ENCODE data around the gene SPACA4. TPM values are rescaled to one million over a fixed set of nuclear protein-coding genes. Genes with fewer than 3 reads are reported as not detected.

The SPACA4 gene
- total and polyA plus RNA-seq, 2 of the 4 experiments (the other 2 are of a cell fraction) = not detected

DNA sequence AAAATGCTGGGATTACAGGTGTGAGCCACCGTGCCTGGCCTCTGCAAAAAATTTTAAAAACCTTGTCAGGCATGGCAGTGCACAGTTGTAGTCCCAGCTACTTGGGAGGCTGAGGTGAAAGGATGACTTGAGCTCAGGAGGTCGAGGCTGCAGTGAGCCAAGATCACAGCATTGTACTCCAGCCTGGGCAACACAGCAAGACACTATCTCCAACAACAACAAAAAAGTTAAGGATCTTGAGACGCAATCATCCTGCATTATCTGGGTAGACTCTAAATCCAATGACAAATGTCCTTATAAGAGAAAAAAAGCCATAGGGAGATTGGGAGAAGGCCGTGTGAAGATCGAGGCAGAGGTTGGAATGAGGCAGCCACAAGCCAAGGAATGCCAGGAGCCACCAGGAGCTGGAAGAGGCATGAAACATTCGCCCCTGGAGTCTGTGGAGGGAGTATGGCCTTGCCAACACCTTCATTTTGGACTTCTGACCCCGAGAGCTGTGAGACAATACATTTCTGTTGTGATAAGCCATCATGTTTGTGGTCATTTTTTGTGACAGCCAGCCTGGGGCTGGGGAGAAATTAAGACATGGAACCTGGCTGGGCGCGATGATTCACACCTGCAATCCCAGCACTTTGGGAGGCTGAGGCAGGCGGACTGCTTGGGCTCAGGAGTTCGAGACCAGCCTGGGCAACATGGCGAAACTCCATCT lies 44.6 kb downstream of the SPACA4 start:
- H3K9ac ChIP-seq (ENCODE audit: low read depth, low read length) = no peak overlapping the region
- H3K23ac ChIP-seq (ENCODE audit: low read depth, low read length) = no peak overlapping the region
- H3K4me2 ChIP-seq (ENCODE audit: low read depth, low read length) = no peak overlapping the region
- H3K27ac ChIP-seq (ENCODE audit: insufficient read depth, low read length) = no peak overlapping the region
- H2AK5ac ChIP-seq (ENCODE audit: low read depth, low read length) = no peak overlapping the region
- no peak for DNase-seq
- BruUV-seq (replicated peaks) = no TSS peak
- dilution Hi-C loops (cut with HindIII; ENCODE audit: low sequenced_read_pairs, unreplicated experiment) = no loop called here
- no peak overlapping the region for H3K4ac ChIP-seq (ENCODE audit: low read depth, low read length)
- H3K4me3 ChIP-seq (ENCODE audit: insufficient read depth, low read depth, low read length) = no peak overlapping the region
- H3K9me3 ChIP-seq (ENCODE audit: control insufficient read depth, insufficient read depth, low read length) = peaks cover 3% of the 10 kb centered on the region; the same call in 1 of the 2 replicates
- no peaks in the 10 kb centered on the region for H3K79me1 ChIP-seq (ENCODE audit: low read depth in 1 of 2, low read length in 2 of 2)
- no peak overlapping the region for H2AFZ ChIP-seq (replicated peaks; ENCODE audit: low read length, poor library complexity)
- H2AK9ac ChIP-seq (replicated peaks; ENCODE audit: low read depth, low read length, poor library complexity) = no peak overlapping the region
- H4K5ac ChIP-seq (ENCODE audit: low read depth, low read length) = no peak overlapping the region
- no peaks in the 10 kb centered on the region for H3K36me3 ChIP-seq (ENCODE audit: control insufficient read depth, insufficient read depth, low read length)
- no peak overlapping the region for H2BK20ac ChIP-seq (ENCODE audit: low read depth, low read length)
- H3K56ac ChIP-seq (ENCODE audit: extremely low read depth, insufficient read depth, low read length) = no peak overlapping the region
- H3K18ac ChIP-seq (ENCODE audit: low read depth, low read length) = no peak overlapping the region
- H3K14ac ChIP-seq (replicated peaks; ENCODE audit: low read depth, low read length) = no peak overlapping the region
- ATAC-seq (ENCODE audit: low read depth) = no peak
- CTCF ChIA-PET = no interaction called here
- H3K9me1 ChIP-seq (ENCODE audit: insufficient read depth, low read length) = no peaks in the 10 kb centered on the region; the same call in 1 of the 2 replicates
- 83% methylated on average over 2 of the region's 12 CpGs; no CpG with 5 or more reads in 1 of the 2 experiments for WGBS, 2 experiments (ENCODE audit: extremely low coverage in 2 of 2, insufficient read length in 1 of 2)
- peaks cover 4% of the 10 kb centered on the region; the same call in 1 of the 2 replicates for H3K27me3 ChIP-seq (ENCODE audit: control insufficient read depth, insufficient read depth, low read length)
- H2BK120ac ChIP-seq (ENCODE audit: low read depth, low read length) = no peak overlapping the region
- no peak overlapping the region for H2BK5ac ChIP-seq (ENCODE audit: low read depth, low read length, poor library complexity, severe bottlenecking)
- intact Hi-C loops (cut with micrococcal nuclease) = no loop called here
- H2BK15ac ChIP-seq (ENCODE audit: low read depth, low read length) = no peak overlapping the region
- POLR2A ChIA-PET (ENCODE audit: unreplicated experiment) = no interaction called here
- in situ Hi-C loops (cut with MboI; ENCODE audit: low sequenced_read_pairs) = no loop called here
- H3K4me1 ChIP-seq (ENCODE audit: control insufficient read depth, insufficient read depth, low read length) = no peaks in the 10 kb centered on the region; the same call in 1 of the 2 replicates
- TF ChIP-seq, protein P1, sequence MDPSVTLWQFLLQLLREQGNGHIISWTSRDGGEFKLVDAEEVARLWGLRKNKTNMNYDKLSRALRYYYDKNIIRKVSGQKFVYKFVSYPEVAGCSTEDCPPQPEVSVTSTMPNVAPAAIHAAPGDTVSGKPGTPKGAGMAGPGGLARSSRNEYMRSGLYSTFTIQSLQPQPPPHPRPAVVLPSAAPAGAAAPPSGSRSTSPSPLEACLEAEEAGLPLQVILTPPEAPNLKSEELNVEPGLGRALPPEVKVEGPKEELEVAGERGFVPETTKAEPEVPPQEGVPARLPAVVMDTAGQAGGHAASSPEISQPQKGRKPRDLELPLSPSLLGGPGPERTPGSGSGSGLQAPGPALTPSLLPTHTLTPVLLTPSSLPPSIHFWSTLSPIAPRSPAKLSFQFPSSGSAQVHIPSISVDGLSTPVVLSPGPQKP (IDR thresholded peaks at IDR 0.05; ENCODE audit: borderline replicate concordance, low read depth, low read length) = no peak
- TF ChIP-seq SMC3 (IDR thresholded peaks at IDR 0.05; ENCODE audit: low read depth, low read length) (no peak), POLR2A (IDR thresholded peaks at IDR 0.05; ENCODE audit: low read depth, low read length) (no peak), RAD21 (IDR thresholded peaks at IDR 0.05; ENCODE audit: low read length) (no peak), MAZ (IDR thresholded peaks at IDR 0.05; ENCODE audit: borderline replicate concordance, low read depth, low read length) (no peak)
- H4K91ac ChIP-seq (ENCODE audit: insufficient read depth, low read depth, low read length) = no peak overlapping the region
- no peak overlapping the region for H4K8ac ChIP-seq (ENCODE audit: low read depth in 2 of 2, low read length in 2 of 2)
- H4K20me1 ChIP-seq (ENCODE audit: insufficient read depth, low read length) = no peaks in the 10 kb centered on the region
